Activated CD4-positive, alpha-beta T cell treated with anti-CD3 and anti-CD28 coated beads for 36 hours (primary cell): ENCODE measurements around the gene ANXA11. TPM values are rescaled to one million over a fixed set of nuclear protein-coding genes. Genes with fewer than 3 reads are reported as not detected.

Experiments used
- ATAC-seq: fragments of 200-7000 bp; cut with Tn5 transposase; one replicate; pipeline ENCODE4 v1.10.0; 2021; ENCODE audit warnings: mild to moderate bottlenecking, moderate library complexity
- CTCF ChIA-PET: fragments of 350-600 bp; sonication (Branson Sonifier 250); formaldehyde crosslinking; loops from one replicate; lab custom pipeline; 2021; ENCODE audit warnings: antibody characterized with exemption; lab: Charles Lee
- POLR2A ChIA-PET: fragments of 350-600 bp; sonication (Branson Sonifier 250); formaldehyde crosslinking; loops from one replicate; lab custom pipeline; 2021; ENCODE audit warnings: antibody characterized with exemption, inconsistent platforms; lab: Charles Lee
- DNase-seq: peaks from one replicate; pipeline ENCODE4 v3.0.0-alpha.2; 2020
- H3K27ac Mint-ChIP-seq: one replicate; pipeline ENCODE4 v1.8.0; 2021; ENCODE audit warnings: mixed read lengths
- H3K27me3 Mint-ChIP-seq: one replicate; pipeline ENCODE4 v1.8.0; 2021; ENCODE audit warnings: mixed read lengths
- H3K36me3 Mint-ChIP-seq: one replicate; pipeline ENCODE4 v1.8.0; 2021; ENCODE audit warnings: low read depth, mixed read lengths
- H3K4me1 Mint-ChIP-seq: one replicate; pipeline ENCODE4 v1.8.0; 2021; ENCODE audit warnings: mixed read lengths
- H3K4me3 Mint-ChIP-seq: one replicate; pipeline ENCODE4 v1.8.0; 2021; ENCODE audit warnings: mild to moderate bottlenecking, moderate library complexity, mixed read lengths
- H3K9me3 Mint-ChIP-seq: one replicate; pipeline ENCODE4 v1.8.0; 2021; ENCODE audit warnings: low read depth, mixed read lengths
- intact Hi-C, 2 experiments: fragments of 100-400 bp; cut with DNase I in 1 of 2; cut with micrococcal nuclease in 1 of 2; formaldehyde crosslinking; loops; one replicate each; pipeline versions ENCODE4 v1.14.2 to v1.15.1; 2022 to 2024; cut with DNase I, micrococcal nuclease
- total RNA-seq, 2 experiments: library from RNA; stranded (reverse); gene quantifications; one replicate each; pipeline ENCODE4 v1.2.3, GENCODE V29; 2021

Gene ANXA11
- total RNA-seq, 2 experiments from 2014 or later: 256 to 348 TPM

GRCh38 chr10:80104066-80104926, 101.0 kb downstream of the ANXA11 start:
- no peak overlapping the region for H3K4me3 Mint-ChIP-seq
- DNase-seq (no peak), ATAC-seq (peak; percentile 58)
- H3K4me1 Mint-ChIP-seq: peaks cover 10% of the 10 kb centered on the region
- H3K27ac Mint-ChIP-seq: no peak overlapping the region
- peaks cover 15% of the 10 kb centered on the region for H3K9me3 Mint-ChIP-seq
- CTCF ChIA-PET: interaction anchor here (0.6 kb wide), 1 partner anchor 46 kb away, joined by 3 read pairs; no protein-coding TSS in a partner anchor
- no peaks in the 10 kb centered on the region for H3K27me3 Mint-ChIP-seq
- POLR2A ChIA-PET: interaction anchor here (0.5 kb wide), 1 partner anchor 100 kb away, joined by 3 read pairs; no protein-coding TSS in a partner anchor
- H3K36me3 Mint-ChIP-seq: peaks cover 6% of the 10 kb centered on the region
- intact Hi-C loops: no loop called here

Other genes with a start within 250 kb of the ANXA11 start
- gene TMEM254, start 126.9 kb downstream of the ANXA11 start, total RNA-seq: 10 to 100 TPM; 11.3 to 15.2 TPM
- gene PLAC9, start 72.8 kb downstream of the ANXA11 start, total RNA-seq: not detected
- gene MAT1A, start 84.1 kb upstream of the ANXA11 start, total RNA-seq: not detected
- not detected for gene DYDC1, start 151.2 kb upstream of the ANXA11 start, total RNA-seq
- under 1 TPM; 0.37 to 0.79 TPM for gene DYDC2, start 151.2 kb upstream of the ANXA11 start, total RNA-seq
- 10 to 100 TPM; 15.0 to 17.6 TPM for gene PRXL2A, start 203.0 kb upstream of the ANXA11 start, total RNA-seq
- 10 to 100 TPM; 37.6 to 43.8 TPM for gene TSPAN14, start 248.8 kb upstream of the ANXA11 start, total RNA-seq